GM19372 (cell line): Measurements from ENCODE around the gene IL13.
"Not testable (repeated sequence)": the region's sequence is repeated elsewhere in the genome, so short reads cannot be mapped to it uniquely, and the experiment has no call there.

Source experiments
- ATAC-seq: cut with Tn5 transposase; IDR thresholded peaks from one replicate; pipeline ENCODE4 v1.9.1; 2021; ENCODE audit warnings: mild to moderate bottlenecking, low read depth, moderate library complexity; ENCODE audit not compliant: unreplicated experiment

Gene IL13

GRCh38 chr5:132687995-132688394, 30.0 kb downstream of the IL13 start:
- no peak for ATAC-seq

- ATAC-seq, result peak; percentile 62
Observed at GRCh38 chr5:132688536-132689339, 30.8 kb downstream of the IL13 start.

DNA sequence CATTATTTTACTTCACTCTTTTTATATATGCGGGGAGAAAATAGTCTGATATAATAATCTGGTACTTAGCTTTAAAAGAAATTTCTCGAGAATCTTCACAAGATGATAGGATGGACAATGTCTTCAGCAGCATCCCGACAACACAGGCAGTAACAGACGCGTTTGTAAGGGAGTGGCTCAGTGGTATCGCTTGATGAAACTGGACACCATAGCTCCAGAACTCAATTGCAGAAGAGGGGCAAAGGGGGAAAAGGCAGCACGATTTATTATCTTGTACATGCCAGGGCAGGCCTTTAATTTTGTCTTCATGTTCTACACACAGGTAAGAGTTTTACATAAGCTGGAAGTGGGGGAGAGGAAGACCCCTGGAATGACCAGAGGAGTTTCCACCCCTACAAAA, 31.5 kb downstream of the IL13 start:
- no peak for ATAC-seq

- ATAC-seq, result no peak
Observed at GRCh38 chr5:132690156-132690555, 32.2 kb downstream of the IL13 start.

GRCh38 chr5:132691755-132692631, 34.0 kb downstream of the IL13 start:
- ATAC-seq, result not testable (repeated sequence)

- no peak for ATAC-seq
Observed at GRCh38 chr5:132692632-132692967, 34.6 kb downstream of the IL13 start.

GRCh38 chr5:132695956-132696355, 38.0 kb downstream of the IL13 start:
- no peak for ATAC-seq

DNA sequence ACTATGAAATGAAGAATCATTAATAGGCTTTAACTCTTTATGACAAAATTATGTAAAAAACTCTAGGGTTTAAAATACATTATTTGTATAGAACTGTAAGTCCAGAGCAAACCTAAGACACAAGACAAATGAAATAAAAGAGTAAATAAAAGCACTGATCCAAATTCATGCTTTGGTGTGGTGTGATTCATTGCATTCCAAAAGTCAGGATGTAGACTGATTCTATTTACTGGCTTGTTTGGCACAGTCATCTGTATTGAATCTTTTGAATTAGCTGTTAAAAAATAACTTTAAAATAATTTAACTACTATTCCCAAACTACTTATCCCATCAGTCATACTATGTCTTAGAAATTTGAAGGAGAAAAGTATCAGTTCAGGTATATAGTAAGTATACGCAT, 46.9 kb downstream of the IL13 start:
- no peak for ATAC-seq

DNA sequence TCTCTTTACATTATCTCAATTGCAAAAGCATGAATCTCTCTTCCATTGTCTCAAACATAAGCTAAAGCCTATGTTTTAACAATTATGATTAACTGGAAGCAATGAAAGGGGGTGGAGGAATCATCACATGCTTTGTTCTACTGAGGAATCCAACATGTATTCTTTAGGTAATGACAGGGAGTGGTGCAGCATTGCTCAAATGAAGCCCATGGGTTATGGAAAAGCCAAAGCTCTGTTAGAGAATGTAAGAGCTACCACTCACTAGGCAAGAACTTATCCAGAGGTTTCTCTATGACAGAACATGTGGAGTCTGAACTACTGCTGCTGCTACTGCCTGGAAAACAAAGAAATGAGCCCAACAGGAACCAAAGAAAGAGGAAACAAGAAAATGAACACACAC, 50.7 kb downstream of the IL13 start:
- no peak for ATAC-seq
